GM21528 (cell line): Measurements from ENCODE around the gene DDX54.
"Not testable (repeated sequence)": the region's sequence is repeated elsewhere in the genome, so short reads cannot be mapped to it uniquely, and the experiment has no call there.

Experiments used
- ATAC-seq: cut with Tn5 transposase; IDR thresholded peaks from one replicate; pipeline ENCODE4 v1.9.1; 2021; ENCODE audit warnings: mild to moderate bottlenecking, moderate library complexity; ENCODE audit not compliant: unreplicated experiment, low FRiP score

DDX54 gene

GRCh38 chr12:113221181-113221996 is 36.1 kb upstream of the DDX54 start, which contains the start of gene TPCN1:
TSS of gene TPCN1 (plus strand) at chr12:113221464. CDS start at chr12:113226853, 5,389 bp downstream.
- ATAC-seq = peak; percentile 92

GRCh38 chr12:113220593-113221180 is 35.4 kb upstream of the DDX54 start:
- ATAC-seq = no peak

- no peak for ATAC-seq
Observed at GRCh38 chr12:113216027-113216426, 30.7 kb upstream of the DDX54 start.

GRCh38 chr12:113214895-113215400 is 29.7 kb upstream of the DDX54 start:
- no peak for ATAC-seq

- ATAC-seq = no peak
Observed at GRCh38 chr12:113211160-113211559, 25.9 kb upstream of the DDX54 start.

- ATAC-seq = peak; percentile 76
Observed at GRCh38 chr12:113208041-113208934, 23.0 kb upstream of the DDX54 start.

- peak; percentile 4 for ATAC-seq
Observed at GRCh38 chr12:113207613-113208040, 22.3 kb upstream of the DDX54 start.

GRCh38 chr12:113206802-113207201 is 21.5 kb upstream of the DDX54 start:
- not testable (repeated sequence) for ATAC-seq

GRCh38 chr12:113204804-113205203 is 19.5 kb upstream of the DDX54 start:
- ATAC-seq = no peak

- no peak for ATAC-seq
Observed at GRCh38 chr12:113203852-113204760, 18.8 kb upstream of the DDX54 start.

- ATAC-seq = no peak
Observed at GRCh38 chr12:113202300-113203075, 17.2 kb upstream of the DDX54 start.

- ATAC-seq = no peak
Observed at GRCh38 chr12:113201187-113202177, 16.2 kb upstream of the DDX54 start.

- no peak for ATAC-seq
Observed at GRCh38 chr12:113200021-113200797, 14.9 kb upstream of the DDX54 start.

- no peak for ATAC-seq
Observed at GRCh38 chr12:113198296-113198695, 13.0 kb upstream of the DDX54 start.

GRCh38 chr12:113197518-113198077 is 12.3 kb upstream of the DDX54 start:
- no peak for ATAC-seq

- ATAC-seq = peak; percentile 70
Observed at GRCh38 chr12:113196990-113197389, 11.7 kb upstream of the DDX54 start.

GRCh38 chr12:113196582-113196981 is 11.3 kb upstream of the DDX54 start:
- ATAC-seq = no peak
